ENCODE measurements around the gene SEMA4B.

The SEMA4B gene

GRCh38 chr15:90194655-90195054, 6.5 kb upstream of the SEMA4B start:
- no peak overlapping the region for H3K4me3 ChIP-seq (ENCODE audit: low read length, poor library complexity, severe bottlenecking)
- H3F3A ChIP-seq (ENCODE audit: low read depth), result no peaks in the 10 kb centered on the region
- H4K20me1 ChIP-seq (ENCODE audit: insufficient read depth, low read length, poor library complexity, severe bottlenecking), result no peaks in the 10 kb centered on the region
- no peaks in the 10 kb centered on the region for H3K9me3 ChIP-seq (ENCODE audit: insufficient read depth, low read depth, low read length)
- peaks cover 47% of the 10 kb centered on the region for H3K4me1 ChIP-seq (ENCODE audit: insufficient read depth, low read length, poor library complexity, severe bottlenecking)
- TF ChIP-seq, protein P1, sequence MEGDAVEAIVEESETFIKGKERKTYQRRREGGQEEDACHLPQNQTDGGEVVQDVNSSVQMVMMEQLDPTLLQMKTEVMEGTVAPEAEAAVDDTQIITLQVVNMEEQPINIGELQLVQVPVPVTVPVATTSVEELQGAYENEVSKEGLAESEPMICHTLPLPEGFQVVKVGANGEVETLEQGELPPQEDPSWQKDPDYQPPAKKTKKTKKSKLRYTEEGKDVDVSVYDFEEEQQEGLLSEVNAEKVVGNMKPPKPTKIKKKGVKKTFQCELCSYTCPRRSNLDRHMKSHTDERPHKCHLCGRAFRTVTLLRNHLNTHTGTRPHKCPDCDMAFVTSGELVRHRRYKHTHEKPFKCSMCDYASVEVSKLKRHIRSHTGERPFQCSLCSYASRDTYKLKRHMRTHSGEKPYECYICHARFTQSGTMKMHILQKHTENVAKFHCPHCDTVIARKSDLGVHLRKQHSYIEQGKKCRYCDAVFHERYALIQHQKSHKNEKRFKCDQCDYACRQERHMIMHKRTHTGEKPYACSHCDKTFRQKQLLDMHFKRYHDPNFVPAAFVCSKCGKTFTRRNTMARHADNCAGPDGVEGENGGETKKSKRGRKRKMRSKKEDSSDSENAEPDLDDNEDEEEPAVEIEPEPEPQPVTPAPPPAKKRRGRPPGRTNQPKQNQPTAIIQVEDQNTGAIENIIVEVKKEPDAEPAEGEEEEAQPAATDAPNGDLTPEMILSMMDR (conservative IDR thresholded peaks at IDR 0.05; ENCODE audit: low read length), result no peak
- no peak for TF ChIP-seq EZH2phosphoT487 (IDR thresholded peaks at IDR 0.05; ENCODE audit: borderline replicate concordance)
- H3K4me2 ChIP-seq (ENCODE audit: low read depth, low read length, poor library complexity, severe bottlenecking), result no peak overlapping the region
- no peaks in the 10 kb centered on the region for H3K36me3 ChIP-seq (ENCODE audit: insufficient read depth, low read length)
- no peaks in the 10 kb centered on the region for H3K79me2 ChIP-seq (ENCODE audit: insufficient read depth, low read length)
- H3K9ac ChIP-seq (ENCODE audit: low read depth, low read length, poor library complexity, severe bottlenecking), result no peak overlapping the region
- H3K27me3 ChIP-seq (ENCODE audit: insufficient read depth, low read length, poor library complexity, severe bottlenecking), result no peaks in the 10 kb centered on the region
- no peaks in the 10 kb centered on the region for H3K9me2 ChIP-seq (replicated peaks; ENCODE audit: low read depth, low read length)
- H2AFZ ChIP-seq (ENCODE audit: low read length), result no peak overlapping the region

- Histone ChIP-seq H2AFZ (ENCODE audit: low read length) (peak overlapping the region; percentile 91), H3F3A (ENCODE audit: low read depth) (no peaks in the 10 kb centered on the region), H3K36me3 (ENCODE audit: insufficient read depth, low read length) (no peaks in the 10 kb centered on the region), H3K9ac (ENCODE audit: low read depth, low read length, poor library complexity, severe bottlenecking) (peak overlapping the region; percentile 86), H3K4me1 (ENCODE audit: insufficient read depth, low read length, poor library complexity, severe bottlenecking) (peaks cover 52% of the 10 kb centered on the region), H3K4me2 (ENCODE audit: low read depth, low read length, poor library complexity, severe bottlenecking) (peak overlapping the region; percentile 91), H3K9me3 (ENCODE audit: insufficient read depth, low read depth, low read length) (no peaks in the 10 kb centered on the region), H3K27me3 (ENCODE audit: insufficient read depth, low read length, poor library complexity, severe bottlenecking) (no peaks in the 10 kb centered on the region), H3K4me3 (ENCODE audit: low read length, poor library complexity, severe bottlenecking) (peak overlapping the region; percentile 95), H4K20me1 (ENCODE audit: insufficient read depth, low read length, poor library complexity, severe bottlenecking) (peaks cover 10% of the 10 kb centered on the region), H3K79me2 (ENCODE audit: insufficient read depth, low read length) (peaks cover 44% of the 10 kb centered on the region), H3K9me2 (replicated peaks; ENCODE audit: low read depth, low read length) (no peaks in the 10 kb centered on the region)
- TF ChIP-seq, protein P1 (conservative IDR thresholded peaks at IDR 0.05; ENCODE audit: low read length), result no peak
- no peak for TF ChIP-seq EZH2phosphoT487 (IDR thresholded peaks at IDR 0.05; ENCODE audit: borderline replicate concordance)
These were observed 498 bp upstream of the SEMA4B start for GRCh38 chr15:90200534-90201129.

DNA sequence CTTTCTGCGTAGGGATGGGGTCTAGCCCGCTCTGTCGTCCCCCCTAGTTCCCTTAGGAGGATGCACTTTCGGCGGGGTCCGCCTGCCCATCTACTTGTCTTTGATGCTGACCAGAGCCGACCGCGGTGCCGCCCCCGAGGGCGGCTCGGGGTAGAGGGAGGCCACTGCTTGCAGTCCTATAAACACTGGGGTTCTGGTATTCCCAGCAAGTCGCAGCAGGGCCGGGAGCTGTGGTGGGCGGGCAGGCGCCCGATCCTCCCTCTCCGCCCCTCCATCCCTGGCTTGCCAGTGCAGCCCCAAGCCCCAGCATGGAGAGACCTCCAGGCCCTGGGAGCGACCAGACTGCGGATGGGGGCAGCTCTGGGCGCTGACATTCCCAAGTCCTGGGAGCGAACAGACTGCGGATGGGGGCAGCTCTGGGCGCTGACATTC, 830 bp downstream of the SEMA4B start:
- Histone ChIP-seq H3K9me3 (ENCODE audit: insufficient read depth, low read depth, low read length) (no peaks in the 10 kb centered on the region), H2AFZ (ENCODE audit: low read length) (peak overlapping the region; percentile 91; the same call in 1 of the 2 replicates), H3K4me2 (ENCODE audit: low read depth, low read length, poor library complexity, severe bottlenecking) (peak overlapping the region; percentile 91), H3K27me3 (ENCODE audit: insufficient read depth, low read length, poor library complexity, severe bottlenecking) (no peaks in the 10 kb centered on the region), H3K79me2 (ENCODE audit: insufficient read depth, low read length) (peaks cover 57% of the 10 kb centered on the region), H3F3A (ENCODE audit: low read depth) (no peaks in the 10 kb centered on the region), H3K9me2 (replicated peaks; ENCODE audit: low read depth, low read length) (no peaks in the 10 kb centered on the region), H3K4me1 (ENCODE audit: insufficient read depth, low read length, poor library complexity, severe bottlenecking) (peaks cover 57% of the 10 kb centered on the region), H3K4me3 (ENCODE audit: low read length, poor library complexity, severe bottlenecking) (peak overlapping the region; percentile 95), H3K9ac (ENCODE audit: low read depth, low read length, poor library complexity, severe bottlenecking) (peak overlapping the region; percentile 86), H4K20me1 (ENCODE audit: insufficient read depth, low read length, poor library complexity, severe bottlenecking) (peaks cover 12% of the 10 kb centered on the region), H3K36me3 (ENCODE audit: insufficient read depth, low read length) (no peaks in the 10 kb centered on the region)
- TF ChIP-seq EZH2phosphoT487 (IDR thresholded peaks at IDR 0.05; ENCODE audit: borderline replicate concordance), result no peak
- TF ChIP-seq, protein P1 (conservative IDR thresholded peaks at IDR 0.05; ENCODE audit: low read length), result no peak

All from Loucy (cell line).